ENCODE results near the gene ARHGAP26. TPM values are rescaled to one million over a fixed set of nuclear protein-coding genes. Genes with fewer than 3 reads are reported as not detected.

Gene ARHGAP26
- total and polyA plus RNA-seq, 10 donors, result 4.2 to 148 (median 55.5) TPM

DNA sequence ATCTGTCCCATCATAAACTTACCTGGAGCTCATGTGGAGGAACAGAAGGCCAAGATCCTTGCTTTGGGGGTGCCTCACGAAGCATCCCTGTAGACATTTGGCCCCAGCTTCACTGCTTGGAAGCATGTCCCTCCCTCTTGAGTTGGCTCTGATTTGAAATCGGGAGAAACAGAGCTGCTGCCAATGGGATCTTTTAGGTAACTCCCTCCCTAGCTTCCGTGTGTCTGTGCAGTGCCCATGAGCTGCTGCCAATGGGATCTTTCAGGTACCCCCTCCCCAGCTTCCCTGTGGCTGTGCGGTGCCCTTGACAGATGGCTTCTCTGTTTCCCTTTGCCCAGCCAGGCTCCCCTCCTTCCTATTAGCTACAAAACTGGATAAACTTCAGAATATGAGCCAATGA lies 455.3 kb downstream of the ARHGAP26 start:
- Histone ChIP-seq H3K4me3 (no peak overlapping the region), H3K9me3 (no peaks in the 10 kb centered on the region), H3K36me3 (peaks cover 0 to 32% (median 0%) of the 10 kb centered on the region in 6 donors), H3K4me1 (peaks cover 15 to 55% (median 35%) of the 10 kb centered on the region in 6 donors), H3K27me3 (replicated peaks in 1 of 7) (no peaks in the 10 kb centered on the region), H3K27ac (no peak overlapping the region)
- WGBS, 5 donors, result 82 to 96% (median 92%) methylated on average over 4 of the region's 4 CpGs
- intact Hi-C loops (cut with DNase I; ENCODE audit: low total_unique reads), result no loop called here
- TF ChIP-seq POLR2AphosphoS5 (IDR thresholded peaks at IDR 0.05) (no peak), POLR2A (IDR thresholded peaks at IDR 0.05) (no peak)
- TF ChIP-seq, protein P1, sequence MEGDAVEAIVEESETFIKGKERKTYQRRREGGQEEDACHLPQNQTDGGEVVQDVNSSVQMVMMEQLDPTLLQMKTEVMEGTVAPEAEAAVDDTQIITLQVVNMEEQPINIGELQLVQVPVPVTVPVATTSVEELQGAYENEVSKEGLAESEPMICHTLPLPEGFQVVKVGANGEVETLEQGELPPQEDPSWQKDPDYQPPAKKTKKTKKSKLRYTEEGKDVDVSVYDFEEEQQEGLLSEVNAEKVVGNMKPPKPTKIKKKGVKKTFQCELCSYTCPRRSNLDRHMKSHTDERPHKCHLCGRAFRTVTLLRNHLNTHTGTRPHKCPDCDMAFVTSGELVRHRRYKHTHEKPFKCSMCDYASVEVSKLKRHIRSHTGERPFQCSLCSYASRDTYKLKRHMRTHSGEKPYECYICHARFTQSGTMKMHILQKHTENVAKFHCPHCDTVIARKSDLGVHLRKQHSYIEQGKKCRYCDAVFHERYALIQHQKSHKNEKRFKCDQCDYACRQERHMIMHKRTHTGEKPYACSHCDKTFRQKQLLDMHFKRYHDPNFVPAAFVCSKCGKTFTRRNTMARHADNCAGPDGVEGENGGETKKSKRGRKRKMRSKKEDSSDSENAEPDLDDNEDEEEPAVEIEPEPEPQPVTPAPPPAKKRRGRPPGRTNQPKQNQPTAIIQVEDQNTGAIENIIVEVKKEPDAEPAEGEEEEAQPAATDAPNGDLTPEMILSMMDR (IDR thresholded peaks at IDR 0.05 in 8 of 11, conservative IDR thresholded peaks at IDR 0.05 in 3 of 11), result no peak
- no peak for DNase-seq

DNA sequence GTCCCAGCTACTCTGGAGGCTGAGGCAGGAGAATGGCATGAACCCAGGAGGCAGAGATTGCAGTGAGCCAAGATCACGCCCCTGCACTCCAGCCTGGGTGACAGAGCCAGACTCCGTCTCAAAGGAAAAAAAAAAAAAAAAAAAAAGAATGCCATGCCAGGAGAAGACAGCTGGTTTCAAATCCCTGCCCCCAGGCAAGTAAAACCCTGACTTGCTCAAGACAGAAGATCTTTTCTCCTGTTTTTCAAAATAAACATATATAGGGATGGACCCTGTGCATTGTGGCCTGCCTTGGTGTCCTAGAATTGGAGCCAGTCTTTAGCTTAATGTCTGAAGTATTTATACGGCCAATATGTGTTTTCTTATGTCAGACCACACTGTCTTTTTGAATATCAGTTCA lies 456.2 kb downstream of the ARHGAP26 start:
- Histone ChIP-seq H3K27ac (no peak overlapping the region), H3K27me3 (replicated peaks in 1 of 7) (no peaks in the 10 kb centered on the region), H3K4me1 (peaks cover 9 to 55% (median 31%) of the 10 kb centered on the region in 6 donors), H3K4me3 (no peak overlapping the region), H3K36me3 (peaks cover 0 to 32% (median 0%) of the 10 kb centered on the region in 6 donors), H3K9me3 (no peaks in the 10 kb centered on the region)
- no peak for TF ChIP-seq POLR2AphosphoS5 (IDR thresholded peaks at IDR 0.05)
- TF ChIP-seq, protein P1 (IDR thresholded peaks at IDR 0.05 in 8 of 11, conservative IDR thresholded peaks at IDR 0.05 in 3 of 11), result no peak
- no peak for TF ChIP-seq POLR2A (IDR thresholded peaks at IDR 0.05)
- intact Hi-C loops (cut with DNase I; ENCODE audit: low total_unique reads), result no loop called here
- 77 to 91% (median 89%) methylated on average over 3 of the region's 3 CpGs for WGBS, 5 donors
- no peak for DNase-seq

DNA sequence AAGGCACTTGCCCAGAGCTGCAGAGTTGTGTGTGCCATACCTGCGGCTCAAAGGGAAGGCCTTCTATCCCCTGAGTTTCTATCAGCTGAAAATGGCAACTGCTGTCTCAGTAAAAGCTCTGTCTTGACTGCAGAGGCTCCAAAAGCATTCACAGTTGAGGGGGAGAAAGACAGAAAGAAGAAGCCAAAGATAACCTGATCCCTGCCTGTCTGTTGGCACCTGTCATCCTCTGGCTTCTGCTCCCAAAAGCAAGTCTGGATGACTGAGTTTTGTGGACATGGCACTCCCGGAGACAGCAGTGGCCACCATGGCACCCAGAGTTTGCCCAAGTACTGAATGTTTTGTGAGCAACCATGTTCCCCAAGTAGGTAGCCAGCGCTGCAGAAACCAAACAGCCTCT lies 456.7 kb downstream of the ARHGAP26 start:
- Histone ChIP-seq H3K27ac (no peak overlapping the region), H3K4me3 (no peak overlapping the region), H3K9me3 (no peaks in the 10 kb centered on the region), H3K27me3 (replicated peaks in 1 of 7) (no peaks in the 10 kb centered on the region), H3K36me3 (peaks cover 0 to 32% (median 0%) of the 10 kb centered on the region in 6 donors), H3K4me1 (peaks cover 5 to 51% (median 26%) of the 10 kb centered on the region in 6 donors)
- no peak for DNase-seq
- intact Hi-C loops (cut with DNase I; ENCODE audit: low total_unique reads), result no loop called here
- TF ChIP-seq POLR2A (IDR thresholded peaks at IDR 0.05), result no peak
- TF ChIP-seq, protein P1 (IDR thresholded peaks at IDR 0.05 in 8 of 11, conservative IDR thresholded peaks at IDR 0.05 in 3 of 11), result no peak
- no peak for TF ChIP-seq POLR2AphosphoS5 (IDR thresholded peaks at IDR 0.05)
- 90 to 100% (median 96%) methylated on average over 2 to 3 of the region's 3 CpGs for WGBS, 5 donors

DNA sequence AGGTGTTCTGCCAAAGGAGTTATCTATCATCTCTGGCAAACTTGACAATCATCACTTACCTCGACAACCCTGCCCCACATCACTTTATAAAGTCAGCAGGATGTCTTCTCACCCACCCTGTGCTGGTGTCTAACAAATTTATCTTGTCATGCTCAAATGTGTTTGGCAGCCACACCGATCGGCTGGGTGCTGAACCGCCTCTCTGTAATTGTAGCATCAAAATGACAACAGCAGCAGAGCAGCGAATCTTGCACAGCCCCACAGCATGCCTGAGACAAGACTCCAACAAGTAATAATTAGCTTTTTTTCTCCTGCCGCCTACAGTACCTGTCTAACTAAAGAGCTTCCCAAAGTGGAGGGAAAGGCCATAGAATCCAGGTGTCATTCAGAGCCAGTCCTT lies 457.1 kb downstream of the ARHGAP26 start:
- H3K36me3 ChIP-seq, result peaks cover 0 to 31% (median 0%) of the 10 kb centered on the region in 6 donors
- no peaks in the 10 kb centered on the region for H3K27me3 ChIP-seq (replicated peaks in 1 of 7)
- H3K4me1 ChIP-seq, result peaks cover 5 to 47% (median 22%) of the 10 kb centered on the region in 6 donors
- H3K9me3 ChIP-seq, result no peaks in the 10 kb centered on the region
- intact Hi-C loops (cut with DNase I; ENCODE audit: low total_unique reads), result no loop called here
- TF ChIP-seq, protein P1 (IDR thresholded peaks at IDR 0.05 in 8 of 11, conservative IDR thresholded peaks at IDR 0.05 in 3 of 11), result no peak
- TF ChIP-seq POLR2A (IDR thresholded peaks at IDR 0.05) (no peak), POLR2AphosphoS5 (IDR thresholded peaks at IDR 0.05) (no peak)
- 83 to 92% (median 91%) methylated on average over 6 of the region's 6 CpGs for WGBS, 5 donors
- H3K27ac ChIP-seq, result no peak overlapping the region
- DNase-seq, result no peak
- H3K4me3 ChIP-seq, result no peak overlapping the region
